T-helper 17 cell (primary cell): ENCODE measurements around the gene NKX1-2. TPM values are rescaled to one million over a fixed set of nuclear protein-coding genes. Genes with fewer than 3 reads are reported as not detected.
A peak's percentile ranks its signal among the peaks of the same experiment; 100 is the strongest.

Experiments
- ATAC-seq: fragments of 150-1000 bp; cut with Tn5 transposase; 2 replicates; pipeline ENCODE4 v1.10.0; 2021; ENCODE audit warnings: mild to moderate bottlenecking, moderate library complexity
- DNase-seq, 3 donors: peaks; one replicate each; pipeline versions ENCODE4 v3.0.0 to v3.0.0-alpha.2; 2020 to 2021
- H3K9me3 ChIP-seq: one replicate; pipeline ENCODE4 v1.7.0; 2013; ENCODE audit warnings: low read length, mild to moderate bottlenecking; ENCODE audit not compliant: control insufficient read depth, poor library complexity, severe bottlenecking
- H3K27ac Mint-ChIP-seq: one replicate; pipeline ENCODE4 v1.8.0; 2022; ENCODE audit warnings: mild to moderate bottlenecking, moderate library complexity, mixed read lengths
- H3K27me3 Mint-ChIP-seq: one replicate; pipeline ENCODE4 v1.8.0; 2022; ENCODE audit warnings: mixed read lengths
- H3K36me3 Mint-ChIP-seq: one replicate; pipeline ENCODE4 v1.8.0; 2022; ENCODE audit warnings: low read depth, mixed read lengths
- H3K4me1 Mint-ChIP-seq: one replicate; pipeline ENCODE4 v1.8.0; 2022; ENCODE audit warnings: mild to moderate bottlenecking, mixed read lengths
- H3K4me3 Mint-ChIP-seq: one replicate; pipeline ENCODE4 v1.8.0; 2022; ENCODE audit warnings: mild to moderate bottlenecking, moderate library complexity, mixed read lengths
- total RNA-seq, 4 donors: library from RNA in 2 of 4; stranded (reverse) in 2 of 4; gene quantifications; one replicate each; pipeline ENCODE4 v1.2.3 and lab custom pipeline; 2022 to 2026

Gene NKX1-2
- total RNA-seq, 2 donors from 2014 or later = not detected

GRCh38 chr10:124484031-124484430 lies 34.2 kb upstream of the NKX1-2 start:
- DNase-seq (no peak), ATAC-seq (no peak)
- no peaks in the 10 kb centered on the region for H3K9me3 ChIP-seq
- peaks cover 3% of the 10 kb centered on the region for H3K36me3 Mint-ChIP-seq
- H3K27me3 Mint-ChIP-seq = no peaks in the 10 kb centered on the region
- H3K4me1 Mint-ChIP-seq = peaks cover 10% of the 10 kb centered on the region
- H3K27ac Mint-ChIP-seq = no peak overlapping the region
- no peak overlapping the region for H3K4me3 Mint-ChIP-seq

- peak overlapping the region; percentile 77 for H3K27ac Mint-ChIP-seq
- H3K4me3 Mint-ChIP-seq = no peak overlapping the region
- ATAC-seq = no peak
- peaks cover 3% of the 10 kb centered on the region for H3K36me3 Mint-ChIP-seq
- DNase-seq = no peak
- H3K9me3 ChIP-seq = no peaks in the 10 kb centered on the region
- peaks cover 10% of the 10 kb centered on the region for H3K4me1 Mint-ChIP-seq
- H3K27me3 Mint-ChIP-seq = no peaks in the 10 kb centered on the region
Measured at GRCh38 chr10:124482876-124483275, 33.0 kb upstream of the NKX1-2 start.

DNA sequence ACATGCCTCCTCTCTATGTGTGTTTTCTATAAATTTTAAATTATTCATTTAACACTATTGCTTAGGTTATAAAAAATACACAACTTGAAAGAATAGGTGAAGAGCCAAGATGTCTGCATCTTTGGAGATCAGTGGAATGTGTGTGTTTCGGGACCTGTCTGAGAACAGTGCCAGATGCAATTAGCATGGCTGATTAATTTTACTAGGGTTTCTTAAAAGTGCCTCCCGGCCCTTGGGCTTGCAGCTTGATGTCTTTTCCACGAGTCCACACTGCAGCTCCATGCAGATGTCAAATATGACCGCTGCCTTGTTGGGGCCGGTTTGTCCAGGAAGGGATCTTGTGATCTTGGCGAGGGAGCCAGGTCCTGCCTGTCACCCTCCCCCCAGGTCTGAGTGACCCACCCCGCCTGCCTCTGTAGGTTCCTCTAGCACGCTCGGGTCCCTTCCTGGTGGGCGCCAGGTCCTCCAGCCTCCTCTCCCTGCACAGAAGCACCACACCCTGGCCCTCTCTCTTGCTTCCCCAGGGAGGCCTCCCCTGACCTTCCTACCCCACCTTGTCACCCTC lies 32.5 kb upstream of the NKX1-2 start:
- no peaks in the 10 kb centered on the region for H3K27me3 Mint-ChIP-seq
- peaks cover 10% of the 10 kb centered on the region for H3K4me1 Mint-ChIP-seq
- H3K4me3 Mint-ChIP-seq = no peak overlapping the region
- no peak for ATAC-seq
- no peaks in the 10 kb centered on the region for H3K9me3 ChIP-seq
- peaks cover 3% of the 10 kb centered on the region for H3K36me3 Mint-ChIP-seq
- DNase-seq = no peak
- H3K27ac Mint-ChIP-seq = peak overlapping the region; percentile 77

GRCh38 chr10:124481717-124482116 lies 31.9 kb upstream of the NKX1-2 start:
- Mint-ChIP-seq H3K4me3 (no peak overlapping the region), H3K27ac (no peak overlapping the region), H3K4me1 (peaks cover 10% of the 10 kb centered on the region), H3K27me3 (no peaks in the 10 kb centered on the region), H3K36me3 (peaks cover 3% of the 10 kb centered on the region)
- H3K9me3 ChIP-seq = no peaks in the 10 kb centered on the region
- ATAC-seq (no peak), DNase-seq (no peak)

DNA sequence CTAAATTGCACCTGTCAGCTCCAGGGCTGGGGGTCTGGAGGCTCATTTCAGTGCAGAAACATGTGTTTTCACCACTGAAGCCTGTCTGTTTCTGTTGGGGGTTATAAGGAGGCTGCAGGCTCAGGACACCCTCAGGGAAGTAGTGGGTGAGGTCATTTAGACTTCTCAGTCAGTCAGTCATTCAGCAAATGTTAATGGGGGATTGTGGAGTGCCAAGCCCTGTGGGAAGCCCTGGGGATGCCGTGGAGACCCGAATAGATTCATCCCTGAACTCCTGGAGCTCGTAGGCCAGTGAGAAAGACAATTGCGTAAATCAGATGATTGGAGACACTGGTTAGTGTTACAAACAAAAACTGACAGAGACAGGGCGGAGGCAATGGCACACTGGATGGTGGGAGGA lies 31.0 kb upstream of the NKX1-2 start:
- no peaks in the 10 kb centered on the region for H3K27me3 Mint-ChIP-seq
- H3K9me3 ChIP-seq = no peaks in the 10 kb centered on the region
- peaks cover 2% of the 10 kb centered on the region for H3K36me3 Mint-ChIP-seq
- H3K4me1 Mint-ChIP-seq = peaks cover 10% of the 10 kb centered on the region
- ATAC-seq = no peak
- no peak for DNase-seq
- peak overlapping the region; percentile 24 for H3K27ac Mint-ChIP-seq
- H3K4me3 Mint-ChIP-seq = no peak overlapping the region

GRCh38 chr10:124478515-124478914 lies 28.7 kb upstream of the NKX1-2 start:
- Mint-ChIP-seq H3K36me3 (no peaks in the 10 kb centered on the region), H3K27ac (peak overlapping the region; percentile 39), H3K4me1 (peaks cover 10% of the 10 kb centered on the region), H3K4me3 (peak overlapping the region; percentile 41), H3K27me3 (no peaks in the 10 kb centered on the region)
- DNase-seq (no peak), ATAC-seq (no peak)
- H3K9me3 ChIP-seq = no peaks in the 10 kb centered on the region

DNA sequence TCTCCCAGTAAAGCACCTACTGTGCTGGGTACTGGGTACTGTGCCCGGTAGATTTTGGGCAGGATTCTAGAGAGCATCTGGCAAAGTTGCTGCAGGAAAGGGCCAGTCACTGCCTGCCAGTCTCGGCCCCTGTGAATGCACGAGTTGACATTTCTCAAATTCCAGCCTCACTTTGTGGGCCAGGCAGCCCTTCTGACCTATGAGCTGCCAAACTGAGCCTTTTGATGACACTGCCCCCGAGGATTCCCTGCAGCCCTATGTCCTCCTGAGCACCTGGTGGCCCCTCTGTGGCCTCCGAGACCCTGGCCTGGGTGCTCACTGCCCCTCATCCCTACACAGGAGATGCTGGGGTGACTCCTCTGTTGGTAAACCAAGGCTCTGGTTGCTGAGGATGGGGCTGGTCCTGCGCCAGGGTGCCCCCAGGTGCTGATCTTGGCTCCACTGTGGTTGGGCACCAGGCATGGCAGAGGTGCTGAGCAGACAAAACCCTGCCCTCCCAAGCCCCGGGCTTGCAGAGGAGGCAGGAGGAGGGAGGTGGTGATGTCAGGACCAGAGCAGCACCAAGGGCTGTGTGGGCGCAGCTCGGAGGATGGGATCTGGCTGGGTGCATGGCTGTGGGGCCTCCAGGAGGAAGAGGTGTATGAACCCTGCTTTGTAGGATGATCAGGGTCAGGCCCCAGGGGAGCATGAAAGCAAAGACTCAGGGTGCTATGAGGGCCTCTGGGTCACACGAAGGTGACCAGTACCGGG lies 28.0 kb upstream of the NKX1-2 start:
- H3K27me3 Mint-ChIP-seq = no peaks in the 10 kb centered on the region
- no peaks in the 10 kb centered on the region for H3K36me3 Mint-ChIP-seq
- peaks cover 7% of the 10 kb centered on the region for H3K4me1 Mint-ChIP-seq
- DNase-seq (no peak), ATAC-seq (no peak)
- no peak overlapping the region for H3K27ac Mint-ChIP-seq
- H3K9me3 ChIP-seq = no peaks in the 10 kb centered on the region
- peak overlapping the region; percentile 21 for H3K4me3 Mint-ChIP-seq

DNA sequence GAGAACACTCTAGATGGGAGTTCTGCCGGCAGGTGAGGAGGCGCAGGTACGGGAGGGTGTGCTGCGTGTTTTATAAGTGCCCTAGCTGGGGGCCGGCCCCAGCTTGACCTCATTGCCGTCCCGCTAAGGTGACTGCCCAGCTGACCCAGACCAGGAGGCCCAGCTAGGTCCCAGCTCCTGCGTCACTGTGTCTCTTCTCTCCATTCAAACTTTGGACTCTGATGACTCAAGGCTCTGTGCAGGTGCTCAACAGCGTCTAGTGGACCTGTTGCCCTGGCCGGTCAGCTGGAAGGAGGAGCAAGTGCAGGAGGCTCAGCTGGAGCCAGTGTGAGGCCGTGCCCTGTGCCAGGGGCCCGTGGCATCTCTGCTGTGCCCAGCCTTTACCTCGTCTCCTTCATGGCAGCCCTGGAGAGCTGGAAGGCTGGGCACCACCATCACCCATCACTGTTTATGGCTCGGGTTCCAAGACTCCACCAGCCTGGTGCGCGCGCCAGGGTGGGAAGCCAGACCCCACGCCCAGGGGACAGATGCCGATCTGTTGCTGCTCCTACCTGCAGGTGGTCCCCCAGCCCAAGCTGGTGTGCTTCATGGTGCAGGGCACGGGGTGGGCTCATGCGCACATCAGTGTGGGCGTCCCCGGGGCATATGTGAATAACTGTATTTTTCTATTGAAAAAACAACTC lies 26.3 kb upstream of the NKX1-2 start:
- Mint-ChIP-seq H3K4me1 (no peaks in the 10 kb centered on the region), H3K36me3 (no peaks in the 10 kb centered on the region), H3K27me3 (no peaks in the 10 kb centered on the region), H3K4me3 (no peak overlapping the region), H3K27ac (no peak overlapping the region)
- H3K9me3 ChIP-seq = no peaks in the 10 kb centered on the region
- DNase-seq = no peak
- ATAC-seq = no peak

GRCh38 chr10:124474514-124475070 lies 24.8 kb upstream of the NKX1-2 start:
- Mint-ChIP-seq H3K27ac (no peak overlapping the region), H3K36me3 (no peaks in the 10 kb centered on the region), H3K4me3 (no peak overlapping the region), H3K4me1 (peaks cover 3% of the 10 kb centered on the region), H3K27me3 (no peaks in the 10 kb centered on the region)
- no peak for ATAC-seq
- no peak for DNase-seq
- H3K9me3 ChIP-seq = no peaks in the 10 kb centered on the region

DNA sequence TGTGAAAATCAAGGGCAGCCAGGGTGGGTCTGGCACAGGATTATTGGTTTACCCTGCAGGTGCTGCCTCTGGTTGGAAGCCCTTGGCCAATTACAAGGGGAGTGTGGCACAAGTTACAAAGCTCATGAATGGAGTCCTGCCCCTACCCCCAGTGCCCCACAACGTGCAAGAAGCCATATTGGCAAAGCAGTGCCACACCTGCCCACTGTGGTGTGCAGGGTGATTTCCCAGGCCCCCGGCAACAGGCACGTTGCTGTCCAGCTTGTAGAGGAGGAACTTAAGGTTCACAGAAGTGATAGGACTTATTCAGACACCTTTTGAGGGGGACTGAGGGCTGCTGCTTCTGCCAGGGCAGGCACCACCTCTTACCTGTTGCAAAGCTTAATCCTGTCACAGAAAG lies 23.2 kb upstream of the NKX1-2 start:
- no peaks in the 10 kb centered on the region for H3K36me3 Mint-ChIP-seq
- no peak for ATAC-seq
- H3K4me1 Mint-ChIP-seq = peaks cover 4% of the 10 kb centered on the region

DNA sequence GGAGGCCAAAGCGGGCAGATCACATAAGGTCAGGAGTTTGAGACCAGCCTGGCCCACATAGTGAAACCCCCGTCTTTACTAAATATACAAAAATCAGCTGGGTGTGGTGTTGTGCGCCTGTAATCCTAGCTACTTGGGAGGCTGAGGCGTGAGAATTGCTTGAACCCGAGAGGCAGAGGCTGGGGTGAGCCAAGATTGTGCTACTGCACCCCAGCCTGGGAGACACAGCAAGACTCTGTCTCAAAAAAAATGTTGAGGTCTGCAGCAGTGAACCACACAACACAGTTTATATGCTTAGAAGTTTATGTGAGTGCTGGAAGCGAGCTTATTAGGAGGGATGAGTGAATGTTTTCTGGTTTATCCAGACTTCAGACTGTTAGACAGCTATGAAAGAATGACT lies 22.2 kb upstream of the NKX1-2 start:
- H3K4me1 Mint-ChIP-seq = peaks cover 5% of the 10 kb centered on the region
- ATAC-seq (no peak), DNase-seq (no peak)
- H3K27me3 Mint-ChIP-seq = no peaks in the 10 kb centered on the region
- H3K9me3 ChIP-seq = no peaks in the 10 kb centered on the region
- H3K27ac Mint-ChIP-seq = no peak overlapping the region
- no peaks in the 10 kb centered on the region for H3K36me3 Mint-ChIP-seq
- H3K4me3 Mint-ChIP-seq = no peak overlapping the region

More for the DNA sequence above, 23.2 kb upstream of the NKX1-2 start:
- Mint-ChIP-seq H3K4me3 (no peak overlapping the region), H3K27me3 (no peaks in the 10 kb centered on the region), H3K27ac (no peak overlapping the region)
- DNase-seq = no peak
- no peaks in the 10 kb centered on the region for H3K9me3 ChIP-seq

DNA sequence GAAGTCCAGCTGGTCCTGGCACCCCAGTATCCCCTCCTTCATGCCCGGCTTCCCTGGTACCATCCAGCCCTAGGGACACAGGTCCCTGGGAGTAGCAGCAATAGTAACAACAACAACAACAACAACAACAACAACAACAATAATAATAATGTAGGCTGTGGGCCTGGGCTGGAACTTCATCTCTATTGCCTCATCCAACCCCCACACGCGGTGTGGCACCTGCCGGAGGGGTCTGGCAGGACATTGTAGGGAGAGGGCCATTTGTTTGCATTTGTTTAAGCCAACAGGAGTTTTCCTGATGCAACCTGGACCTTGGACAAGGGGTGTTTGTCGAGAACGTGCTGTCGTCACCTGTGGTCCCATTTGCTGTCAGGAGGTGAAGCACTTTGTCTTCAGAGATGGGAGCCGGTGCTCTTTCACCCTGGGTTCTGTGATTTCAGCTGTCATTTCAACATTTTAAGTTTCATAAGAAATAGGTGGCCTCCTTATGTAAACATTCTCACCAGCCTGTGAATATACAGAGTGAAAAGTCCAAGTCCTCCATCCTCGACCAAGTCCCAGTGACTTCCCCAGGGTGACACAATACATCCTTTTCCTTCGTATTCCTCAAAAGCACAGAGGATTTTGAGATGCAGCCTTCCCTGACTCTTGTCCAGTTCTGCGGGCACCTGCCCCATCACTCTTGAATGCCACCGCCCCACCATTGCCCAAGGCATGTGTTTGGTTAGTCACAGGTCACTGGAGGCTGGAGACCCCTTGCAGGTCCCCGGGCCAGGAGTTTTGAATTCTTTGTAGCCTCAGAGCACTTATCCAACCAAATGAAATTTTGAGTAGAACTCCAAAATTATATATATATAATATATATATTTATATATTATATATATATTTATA lies 21.0 kb upstream of the NKX1-2 start:
- ATAC-seq (no peak), DNase-seq (no peak)
- Mint-ChIP-seq H3K27me3 (no peaks in the 10 kb centered on the region), H3K4me1 (peaks cover 11% of the 10 kb centered on the region), H3K36me3 (no peaks in the 10 kb centered on the region), H3K27ac (no peak overlapping the region), H3K4me3 (no peak overlapping the region)
- no peaks in the 10 kb centered on the region for H3K9me3 ChIP-seq
